Hematopoietic multipotent progenitor cell treated with erythropoietin and hydrocortisone succinate and interleukin-3 and kit ligand, for 4 days (in vitro differentiated cells): ENCODE measurements around the gene RAB27A.
"Not testable (repeated sequence)": the region's sequence is repeated elsewhere in the genome, so short reads cannot be mapped to it uniquely, and the experiment has no call there.

Source experiments
- DNase-seq: peaks from one replicate; pipeline ENCODE4 v3.0.0-alpha.2; 2015

Gene RAB27A

GRCh38 chr15:55281517-55282228, 7.9 kb downstream of the RAB27A start:
- DNase-seq = peak; percentile 41

GRCh38 chr15:55280589-55280988, 9.0 kb downstream of the RAB27A start:
- DNase-seq = not testable (repeated sequence)

DNA sequence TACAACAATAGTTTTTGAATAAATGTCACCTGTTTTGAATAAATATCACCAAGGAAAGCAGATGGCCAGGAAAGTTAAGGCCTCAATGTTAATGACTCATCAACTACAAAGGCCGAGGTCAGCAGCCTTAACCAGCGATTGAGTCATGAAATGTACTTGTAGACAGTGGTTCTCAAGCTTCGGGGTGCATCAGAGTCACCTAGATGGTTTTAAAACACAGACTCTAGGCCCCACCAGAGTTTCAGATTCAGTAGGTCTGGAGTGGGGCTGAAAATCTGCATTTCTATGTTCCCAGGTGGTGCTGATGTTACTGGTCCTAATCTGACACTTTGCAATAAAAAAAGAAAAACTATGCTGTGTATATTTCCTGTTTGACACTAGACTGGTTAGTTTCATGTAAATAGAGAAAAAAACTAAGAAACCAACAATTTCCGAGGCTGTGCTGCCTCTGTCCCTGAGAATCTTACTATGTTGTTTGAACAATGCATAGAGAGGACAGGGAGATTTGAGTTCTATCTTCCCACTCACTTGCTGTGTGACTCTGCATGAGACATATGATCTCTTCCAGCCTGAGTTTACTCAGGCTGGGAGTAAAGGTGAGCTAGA, 9.8 kb downstream of the RAB27A start:
- DNase-seq = peak; percentile 85

DNA sequence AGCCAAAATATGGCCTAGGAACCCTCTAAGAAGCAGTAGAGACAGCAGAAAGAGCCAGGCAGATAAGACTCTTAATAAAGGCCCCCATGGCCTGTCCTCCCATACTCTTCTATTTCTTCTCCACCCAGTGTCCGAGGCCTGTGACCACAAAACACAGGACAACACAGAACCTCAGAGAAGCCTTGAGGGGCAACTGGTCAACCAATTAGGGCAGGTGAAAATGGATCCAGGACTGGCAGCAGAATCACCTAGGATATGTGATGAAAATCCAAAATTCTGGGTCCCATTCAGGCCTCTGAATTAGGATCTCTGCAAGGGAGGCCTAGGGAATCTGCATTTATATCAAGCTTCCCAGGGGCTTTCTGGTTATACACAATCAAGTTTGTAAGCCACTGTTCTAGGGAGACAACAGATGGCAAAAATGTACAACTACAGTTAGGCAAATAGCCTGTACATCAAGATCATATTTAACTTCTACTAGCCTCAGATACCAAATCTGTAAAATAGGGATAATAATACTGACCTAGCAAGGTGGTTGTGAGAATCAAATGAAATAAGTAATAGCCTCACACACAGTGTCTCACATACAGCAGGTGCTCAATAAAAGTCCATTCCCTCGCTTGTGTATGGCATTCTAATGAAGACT, 10.4 kb downstream of the RAB27A start:
- no peak for DNase-seq

GRCh38 chr15:55277715-55278114, 11.9 kb downstream of the RAB27A start:
- no peak for DNase-seq

DNA sequence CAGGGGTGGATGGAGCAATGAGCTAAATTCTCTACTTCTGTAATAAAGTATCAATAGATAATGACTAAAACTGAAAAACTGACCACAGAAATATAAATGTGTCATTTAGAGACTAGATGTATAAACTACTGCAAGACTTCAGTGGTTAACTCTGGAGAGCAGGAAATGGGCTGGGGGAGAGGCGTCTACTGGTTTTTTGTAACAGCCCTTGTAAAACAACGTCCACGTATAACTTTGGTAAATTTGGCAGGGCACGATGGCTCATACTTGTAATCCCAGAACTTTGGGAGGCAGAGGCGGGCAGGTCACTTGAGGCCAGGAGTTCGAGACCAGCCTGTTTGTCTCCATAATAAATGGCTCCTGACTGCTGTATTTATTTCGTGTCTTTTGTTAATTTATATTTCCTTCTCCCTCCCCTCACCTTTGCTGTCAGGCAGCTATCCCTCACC, 12.5 kb downstream of the RAB27A start:
- peak; percentile 84 for DNase-seq

DNA sequence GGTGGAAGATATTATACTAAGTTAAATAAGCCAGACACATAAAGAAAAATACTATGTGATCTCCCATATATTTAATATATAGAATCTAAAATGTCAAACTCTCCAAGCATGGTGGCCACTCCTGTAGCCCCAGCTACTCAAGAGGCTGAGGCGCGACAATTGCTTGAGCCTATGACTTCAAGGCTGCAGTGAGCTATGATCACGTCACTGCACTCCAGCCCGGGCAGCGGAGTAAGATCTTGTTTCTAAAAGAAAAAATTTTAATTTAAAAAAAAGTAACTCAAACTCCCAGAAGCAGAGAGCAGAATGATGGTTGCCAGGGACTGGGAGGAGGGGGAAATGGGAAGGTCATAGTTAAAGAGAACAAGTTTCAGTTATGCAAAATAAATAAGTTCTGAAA, 13.3 kb downstream of the RAB27A start:
- DNase-seq = no peak

GRCh38 chr15:55270291-55270690, 19.3 kb downstream of the RAB27A start:
- no peak for DNase-seq

- DNase-seq = no peak
Observed at GRCh38 chr15:55268176-55268695, 21.4 kb downstream of the RAB27A start.

GRCh38 chr15:55267401-55268175, 22.0 kb downstream of the RAB27A start:
- DNase-seq = peak; percentile 86

GRCh38 chr15:55266547-55266946, 23.1 kb downstream of the RAB27A start:
- no peak for DNase-seq

- no peak for DNase-seq
Observed at GRCh38 chr15:55260562-55261131, 29.0 kb downstream of the RAB27A start.

- no peak for DNase-seq
Observed at GRCh38 chr15:55257938-55258337, 31.7 kb downstream of the RAB27A start.

DNA sequence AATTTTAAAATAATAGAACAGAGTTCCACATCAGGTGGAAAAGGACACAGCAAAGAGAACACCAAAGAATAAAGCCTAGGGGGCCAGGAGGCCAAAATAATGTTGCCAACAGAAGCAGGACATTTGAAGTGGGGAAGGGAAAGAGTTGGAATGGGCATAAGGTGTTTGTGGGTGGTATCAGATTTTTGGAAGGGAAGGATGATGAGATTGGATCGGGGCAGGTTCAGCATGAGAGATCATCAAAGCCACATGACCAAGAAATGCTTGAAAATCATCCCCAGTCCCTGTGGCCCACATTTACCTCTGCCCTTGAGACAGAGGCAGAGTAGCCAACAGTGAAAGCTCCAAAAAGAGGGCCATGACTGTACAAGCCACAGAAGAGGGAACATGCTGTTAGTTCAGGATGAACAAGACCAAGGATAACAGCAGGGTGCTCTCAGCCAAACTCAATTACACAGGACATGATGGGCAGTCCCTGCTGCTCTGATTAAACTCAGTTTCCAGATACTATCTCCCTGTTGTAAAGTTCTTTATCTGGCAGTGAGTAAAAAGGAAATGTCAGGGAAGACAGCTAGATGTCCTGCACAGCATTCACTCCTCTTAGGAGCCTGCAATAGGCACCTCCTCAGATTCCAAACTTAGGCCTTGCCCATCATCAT, 32.5 kb downstream of the RAB27A start:
- DNase-seq = no peak

DNA sequence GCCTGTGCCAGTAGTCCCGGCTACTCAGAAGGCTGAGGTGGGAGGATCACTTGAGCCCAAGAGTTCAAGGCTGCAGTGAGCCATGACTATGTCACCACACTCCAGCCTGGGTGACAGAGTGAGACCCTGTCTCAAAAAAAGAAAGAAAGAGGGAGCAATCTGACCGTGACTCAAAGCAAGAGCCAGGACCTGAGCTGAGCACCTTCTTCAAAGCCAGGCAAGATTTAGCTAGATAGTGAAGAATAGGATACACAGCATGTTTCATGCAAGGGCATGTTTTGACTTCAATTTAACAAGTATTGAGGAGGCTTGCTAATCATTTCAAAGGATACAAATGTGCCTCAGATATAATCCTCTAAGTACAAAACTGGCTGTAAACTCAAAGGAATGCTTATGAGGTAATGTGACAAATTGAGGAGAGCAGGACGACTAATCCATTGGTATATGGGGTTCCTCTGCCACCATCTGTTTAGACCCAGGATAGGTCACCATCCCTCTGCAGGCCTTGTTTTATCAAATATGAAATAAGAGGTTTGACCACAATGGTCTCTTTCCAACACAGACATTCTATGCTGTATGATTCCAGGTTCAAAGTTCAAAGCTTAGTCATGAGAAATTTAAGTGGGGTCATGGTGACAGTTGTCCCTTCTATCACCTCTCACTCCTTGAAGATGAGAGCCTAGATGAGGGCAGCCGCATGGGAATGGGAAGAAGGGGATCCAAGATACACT, 33.2 kb downstream of the RAB27A start:
- DNase-seq = no peak

DNA sequence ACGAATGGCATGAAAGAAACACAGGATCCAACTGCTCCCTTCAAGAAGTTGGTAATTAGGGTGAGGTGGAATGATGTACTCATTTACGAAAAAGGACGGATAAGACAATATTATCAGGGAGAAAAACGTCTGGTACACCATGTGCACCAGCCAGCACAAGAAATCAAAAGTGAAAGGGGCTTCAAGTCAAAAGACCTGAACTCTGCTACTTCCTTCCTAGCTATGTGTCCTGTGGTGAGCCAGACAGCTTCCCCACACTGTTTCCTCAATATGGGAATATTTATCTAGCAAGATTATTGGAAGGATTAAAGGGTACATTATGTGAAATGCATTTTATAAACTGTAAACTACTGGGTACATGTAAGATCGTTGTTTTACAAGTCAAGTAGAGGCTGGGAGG, 33.9 kb downstream of the RAB27A start:
- no peak for DNase-seq

DNA sequence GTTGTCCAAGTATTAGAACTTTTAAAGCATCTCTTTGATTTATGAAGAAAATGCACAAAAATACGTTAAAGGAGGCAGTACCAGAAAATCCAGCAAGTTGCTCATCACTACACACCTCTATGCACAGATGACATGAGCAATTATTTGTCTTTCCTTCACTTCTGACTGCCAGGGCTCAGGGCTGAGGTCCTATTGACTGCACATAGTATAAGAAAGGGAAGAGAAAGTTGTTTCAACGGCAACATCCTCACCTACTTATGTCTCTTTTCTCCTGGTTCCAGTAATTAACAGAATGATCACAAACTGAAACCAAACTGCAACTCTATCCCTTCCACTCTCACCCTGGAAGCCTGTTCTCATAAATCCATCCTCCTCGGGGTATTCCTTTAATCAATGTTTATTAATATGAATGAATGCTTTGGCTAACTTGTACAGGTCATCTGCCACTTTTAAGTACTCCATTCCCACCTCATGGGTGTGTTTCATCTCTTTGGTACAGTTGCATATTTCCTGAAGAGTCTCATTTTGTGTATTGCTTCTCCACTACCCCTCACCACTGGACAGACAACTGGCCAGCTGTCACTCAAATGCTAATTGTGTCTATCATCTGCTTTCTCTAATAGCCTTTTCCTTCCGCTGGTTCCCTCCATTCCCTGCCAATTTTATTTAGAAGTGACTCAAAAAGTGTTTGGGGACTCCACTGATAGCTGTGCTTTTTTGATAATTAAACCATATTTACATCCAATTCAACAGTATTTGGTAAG, 34.5 kb downstream of the RAB27A start:
- DNase-seq = no peak

- DNase-seq = peak; percentile 31
Observed at GRCh38 chr15:55253580-55253979, 36.0 kb downstream of the RAB27A start.

- not testable (repeated sequence) for DNase-seq
Observed at GRCh38 chr15:55252201-55252600, 37.4 kb downstream of the RAB27A start.

DNA sequence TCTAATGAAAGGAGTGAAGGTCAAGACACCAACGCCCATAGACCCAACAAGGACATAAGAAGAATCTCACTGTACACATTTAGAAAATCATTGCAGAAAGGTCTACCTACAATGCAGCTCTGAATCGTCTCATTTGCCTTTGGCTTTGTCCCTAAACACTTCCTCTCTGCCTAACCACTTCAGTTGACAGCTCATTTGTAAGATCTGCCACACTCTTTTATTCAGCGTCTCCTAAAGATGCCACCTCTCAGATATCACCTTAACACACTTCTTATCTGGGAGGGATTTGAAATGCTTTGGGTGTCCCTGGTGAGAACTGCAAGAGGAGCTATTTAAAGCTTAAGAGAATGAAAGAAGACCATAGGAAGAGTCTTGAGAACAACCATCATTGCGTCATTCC, 38.7 kb downstream of the RAB27A start:
- DNase-seq = peak; percentile 51

- DNase-seq = peak; percentile 85
Observed at GRCh38 chr15:55250392-55250791, 39.2 kb downstream of the RAB27A start.
